Breast epithelium (tissue), 3 donors: ENCODE results near the gene SLIT1.

Source experiments
- CTCF ChIP-seq, 3 donors: fragments of 450-650 bp; IDR thresholded peaks; one replicate each; pipeline ENCODE4 v1.5.1; 2016 to 2017; ENCODE audit warnings: antibody characterized with exemption in 3 of 3, mild to moderate bottlenecking in 3 of 3, moderate library complexity in 3 of 3
- POLR2A ChIP-seq: fragments of 450-650 bp; IDR thresholded peaks from one replicate; pipeline ENCODE4 v1.6.1; 2016; ENCODE audit warnings: antibody characterized with exemption, mild to moderate bottlenecking, moderate library complexity
- POLR2AphosphoS5 ChIP-seq, 3 donors: sonication (generic); formaldehyde crosslinking; IDR thresholded peaks; one replicate each; pipeline ENCODE4 v1.6.1; 2017; ENCODE audit warnings: antibody characterized with exemption in 3 of 3

GRCh38 chr10:97109547-97109946 lies 76.2 kb downstream of the SLIT1 start:
- TF ChIP-seq CTCF (IDR thresholded peaks at IDR 0.05), result no peak
- TF ChIP-seq POLR2AphosphoS5 (IDR thresholded peaks at IDR 0.05), result no peak
- TF ChIP-seq POLR2A, result no peak
